Ovary (tissue), 9 donors: ENCODE measurements around the gene CEP83. TPM values are rescaled to one million over a fixed set of nuclear protein-coding genes. Genes with fewer than 3 reads are reported as not detected.

ENCODE experiments used
- DNase-seq, 5 donors: peaks; one replicate each; pipeline ENCODE4 v3.0.0-alpha.2; 2019 to 2020
- H3K27ac ChIP-seq, 2 donors: fragments of 200-600 bp; one replicate each; pipeline versions ENCODE4 v1.5.1 to v1.8.0; 2019 to 2022
- H3K27me3 ChIP-seq: fragments of 200-600 bp; one replicate; pipeline ENCODE4 v1.8.0; 2022
- H3K36me3 ChIP-seq: fragments of 200-600 bp; sonication (generic); one replicate; pipeline ENCODE4 v1.5.1; 2019
- H3K4me1 ChIP-seq: one replicate; pipeline ENCODE4 v1.8.1; 2013; ENCODE audit warnings: mild to moderate bottlenecking, moderate library complexity; ENCODE audit not compliant: insufficient read depth
- H3K4me3 ChIP-seq: fragments of 200-600 bp; sonication (generic); one replicate; pipeline ENCODE4 v1.5.1; 2017
- H3K9me3 ChIP-seq, 2 donors: fragments of 200-600 bp in 1 of 2; sonication (generic) in 1 of 2; one replicate each; pipeline versions ENCODE4 v1.5.1 to v1.8.1; 2013 to 2019; ENCODE audit warnings: mild to moderate bottlenecking in 1 of 2, moderate library complexity in 1 of 2
- CTCF ChIP-seq, 3 donors: fragments of 450-650 bp in 2 of 3; fragments of 200-600 bp in 1 of 3; IDR thresholded peaks; one replicate each; pipeline versions ENCODE4 v1.5.1 to v1.8.0; 2016 to 2022; ENCODE audit warnings: antibody characterized with exemption in 3 of 3, mild to moderate bottlenecking in 1 of 3
- EP300 ChIP-seq: sonication (generic); formaldehyde crosslinking; IDR thresholded peaks from one replicate; pipeline ENCODE4 v1.6.1; 2017; ENCODE audit warnings: antibody characterized with exemption
- POLR2A ChIP-seq: fragments of 450-650 bp; IDR thresholded peaks from one replicate; pipeline ENCODE4 v1.6.1; 2017; ENCODE audit warnings: antibody characterized with exemption, mild to moderate bottlenecking, moderate library complexity
- WGBS, 3 donors: extraction: QIAGEN DNeasy Blood & Tissue Kit in 1 of 3; methylation state at CpG; one replicate each; pipeline versions ENCODE4 v1.1.5 to v1.1.7; 2013 to 2017; 5-methylcytosine and 5-hydroxymethylcytosine counted together
- intact Hi-C, 4 donors: fragments of 100-400 bp; cut with DNase I; formaldehyde crosslinking; loops; one replicate each; pipeline versions ENCODE4 v1.11.0 to v1.15.1; 2022 to 2023
- polyA plus RNA-seq, 2 donors: library from polyadenylated mRNA; stranded (reverse); fragments of 200-250 nt in 1 of 2; fragments of 350-450 nt in 1 of 2; fragmentation: Illumina TruSeq in 1 of 2; extraction: RNeasy Lipid Tissue Mini Kit (QIAGEN cat#74804) in 1 of 2; gene quantifications; one replicate each; pipeline ENCODE4 v1.2.3, GENCODE V29; 2013 to 2014
- total RNA-seq, 7 donors: library from RNA; depleted of rRNA in 2 of 7; stranded (reverse); fragments of >200 nt in 2 of 7; fragmentation: NEBNext Ultra II Directional in 3 of 7; extraction: Animal tissue kit (Norgen Biotek cat#: 25700) in 3 of 7; gene quantifications; one replicate each; pipeline versions ENCODE4 v1.1.0 to v1.2.4, GENCODE V29; 2016 to 2023
- donor health status: DM: no; HTN: no; CAD: no; lungs with moderate emphysema.
- donor health status: DM: no; HTN: no; CAD: no.
- donor health status: Bipolar disorder and iron deficiency.
- donor health status: DM: yes; HTN: yes; CAD: no.
- donor health status: DM: no; HTN: no; CAD: no.
- donor health status: DM: yes; HTN: yes; CAD: no.

Gene CEP83
- total and polyA plus RNA-seq, 9 donors: 5.5 to 47.6 (median 17.3) TPM

- TF ChIP-seq CTCF (IDR thresholded peaks at IDR 0.05) (no peak), EP300 (no peak), POLR2A (no peak)
- Histone ChIP-seq H3K36me3 (no peaks in the 10 kb centered on the region), H3K4me3 (no peak overlapping the region), H3K27ac (no peak overlapping the region), H3K27me3 (no peaks in the 10 kb centered on the region), H3K9me3 (no peaks in the 10 kb centered on the region), H3K4me1 (peaks cover 7% of the 10 kb centered on the region)
- intact Hi-C loops: no loop called here
- no peak for DNase-seq
- 89 to 93% (median 89%) methylated on average over 4 of the region's 4 CpGs for WGBS, 3 donors
These were observed 173.0 kb downstream of the CEP83 start for GRCh38 chr12:94286583-94287244.

DNA sequence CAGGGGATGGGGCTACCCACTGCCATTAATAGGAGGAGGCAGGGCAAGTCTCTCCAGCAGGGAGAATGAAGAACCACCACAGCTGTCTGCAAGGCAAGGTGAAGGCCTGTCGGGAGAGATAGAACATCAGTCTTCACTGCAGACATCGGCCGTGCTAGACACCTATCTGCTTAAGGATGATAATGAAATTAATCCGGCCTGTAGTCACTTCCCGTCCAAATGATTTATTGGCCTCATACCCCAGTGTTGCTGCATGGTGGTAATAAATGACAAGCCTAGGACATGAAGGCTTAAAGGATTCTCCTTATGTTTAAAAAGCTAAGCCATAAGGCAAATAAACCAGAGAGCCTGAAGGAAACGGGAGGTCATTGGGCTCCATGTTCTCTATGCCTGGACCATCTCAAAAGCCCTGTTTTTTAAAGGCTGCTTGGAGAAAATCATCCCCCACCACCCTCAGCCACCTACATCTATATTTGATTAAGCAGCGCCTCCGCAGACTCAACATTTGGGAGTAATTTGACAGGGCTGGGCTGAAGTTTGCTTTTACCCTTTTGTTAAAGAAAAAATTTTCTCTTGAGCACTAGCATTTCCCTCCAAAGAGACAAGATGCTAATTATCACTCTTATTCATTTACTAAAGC is 173.6 kb downstream of the CEP83 start:
- Histone ChIP-seq H3K4me1 (peaks cover 7% of the 10 kb centered on the region), H3K36me3 (no peaks in the 10 kb centered on the region), H3K9me3 (no peaks in the 10 kb centered on the region), H3K4me3 (no peak overlapping the region), H3K27me3 (no peaks in the 10 kb centered on the region), H3K27ac (no peak overlapping the region)
- no peak for DNase-seq
- TF ChIP-seq CTCF (IDR thresholded peaks at IDR 0.05): no peak
- no peak for TF ChIP-seq EP300
- TF ChIP-seq POLR2A: no peak
- WGBS, 3 donors: 83 to 90% (median 87%) methylated on average over 8 of the region's 8 CpGs
- intact Hi-C loops: no loop called here

GRCh38 chr12:94284859-94285258 is 174.8 kb downstream of the CEP83 start:
- no peak for DNase-seq
- Histone ChIP-seq H3K4me1 (peaks cover 7% of the 10 kb centered on the region), H3K9me3 (no peaks in the 10 kb centered on the region), H3K4me3 (no peak overlapping the region), H3K27ac (no peak overlapping the region), H3K36me3 (no peaks in the 10 kb centered on the region), H3K27me3 (no peaks in the 10 kb centered on the region)
- no peak for TF ChIP-seq CTCF (IDR thresholded peaks at IDR 0.05)
- TF ChIP-seq EP300: no peak
- TF ChIP-seq POLR2A: no peak
- WGBS, 3 donors: 75 to 83% (median 83%) methylated on average over 2 of the region's 2 CpGs
- intact Hi-C loops: no loop called here

GRCh38 chr12:94284046-94284445 is 175.6 kb downstream of the CEP83 start:
- no peak for TF ChIP-seq CTCF (IDR thresholded peaks at IDR 0.05)
- TF ChIP-seq POLR2A: no peak
- TF ChIP-seq EP300: no peak
- WGBS, 3 donors: 100% methylated on average over 1 of the region's 1 CpG
- Histone ChIP-seq H3K36me3 (no peaks in the 10 kb centered on the region), H3K27me3 (no peaks in the 10 kb centered on the region), H3K9me3 (no peaks in the 10 kb centered on the region), H3K4me3 (no peak overlapping the region), H3K4me1 (peaks cover 2% of the 10 kb centered on the region), H3K27ac (no peak overlapping the region)
- intact Hi-C loops: no loop called here
- no peak for DNase-seq
